ENCODE results near the gene QPCT. TPM values are rescaled to one million over a fixed set of nuclear protein-coding genes. Genes with fewer than 3 reads are reported as not detected.

QPCT gene
- total RNA-seq, 1 experiment from 2014 or later = not detected

DNA sequence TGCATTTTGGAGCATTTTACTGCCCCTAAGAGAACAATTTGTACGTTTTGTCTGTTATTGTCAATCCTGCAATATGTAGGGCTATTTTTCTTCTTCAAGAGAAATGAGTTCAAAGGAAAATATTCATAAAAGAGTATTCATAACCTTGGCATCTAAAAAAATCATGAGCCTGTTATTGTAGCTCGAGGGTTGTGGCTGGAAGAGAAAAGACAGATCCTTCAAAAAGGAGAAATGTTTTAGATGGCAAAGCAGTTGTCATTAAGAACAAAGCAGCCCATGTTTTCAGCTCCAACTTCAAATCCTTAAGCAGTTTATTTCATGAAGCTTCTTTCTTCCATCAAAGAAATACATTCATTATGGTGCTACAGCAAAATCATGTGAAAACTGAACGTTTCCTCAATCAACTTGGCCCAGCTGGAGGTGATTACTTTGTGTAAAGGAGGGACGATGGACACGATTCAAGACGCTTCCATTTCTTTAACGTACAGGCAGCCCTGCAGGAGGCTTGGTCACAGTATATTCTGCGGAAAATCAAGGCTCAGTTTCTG lies 31.4 kb downstream of the QPCT start:
- H3K36me3 Mint-ChIP-seq (ENCODE audit: insufficient read depth in 1 of 3, low read depth in 3 of 3) = no peaks in the 10 kb centered on the region
- no peak overlapping the region for H2BK15ac ChIP-seq (ENCODE audit: low read depth, low read length)
- H3K9me3 Mint-ChIP-seq = no peaks in the 10 kb centered on the region
- H3T11ph ChIP-seq (ENCODE audit: low read length) = no peak overlapping the region
- no peaks in the 10 kb centered on the region for H3K27me3 ChIP-seq (ENCODE audit: insufficient read depth, low read length)
- H2BK5ac ChIP-seq (ENCODE audit: insufficient read length, low read length) = no peak overlapping the region
- H3K23ac ChIP-seq (ENCODE audit: insufficient read length, low read depth, low read length) = no peak overlapping the region
- no peak overlapping the region for H3K27ac Mint-ChIP-seq
- no CpG with 5 or more reads among the region's 8 CpGs for whole genome bisulfite sequencing (ENCODE audit: extremely low coverage, insufficient read length, low lambda C conversion rate)
- no peak overlapping the region for H2AK5ac ChIP-seq (ENCODE audit: insufficient read length, low read length)
- H4K5ac ChIP-seq (ENCODE audit: insufficient read length, low read depth, low read length) = no peak overlapping the region
- no peaks in the 10 kb centered on the region for H3K4me1 ChIP-seq (ENCODE audit: insufficient read depth, low read length)
- no peak overlapping the region for H2BK12ac ChIP-seq (ENCODE audit: insufficient read length, low read depth, low read length)
- TF ChIP-seq, protein P1, sequence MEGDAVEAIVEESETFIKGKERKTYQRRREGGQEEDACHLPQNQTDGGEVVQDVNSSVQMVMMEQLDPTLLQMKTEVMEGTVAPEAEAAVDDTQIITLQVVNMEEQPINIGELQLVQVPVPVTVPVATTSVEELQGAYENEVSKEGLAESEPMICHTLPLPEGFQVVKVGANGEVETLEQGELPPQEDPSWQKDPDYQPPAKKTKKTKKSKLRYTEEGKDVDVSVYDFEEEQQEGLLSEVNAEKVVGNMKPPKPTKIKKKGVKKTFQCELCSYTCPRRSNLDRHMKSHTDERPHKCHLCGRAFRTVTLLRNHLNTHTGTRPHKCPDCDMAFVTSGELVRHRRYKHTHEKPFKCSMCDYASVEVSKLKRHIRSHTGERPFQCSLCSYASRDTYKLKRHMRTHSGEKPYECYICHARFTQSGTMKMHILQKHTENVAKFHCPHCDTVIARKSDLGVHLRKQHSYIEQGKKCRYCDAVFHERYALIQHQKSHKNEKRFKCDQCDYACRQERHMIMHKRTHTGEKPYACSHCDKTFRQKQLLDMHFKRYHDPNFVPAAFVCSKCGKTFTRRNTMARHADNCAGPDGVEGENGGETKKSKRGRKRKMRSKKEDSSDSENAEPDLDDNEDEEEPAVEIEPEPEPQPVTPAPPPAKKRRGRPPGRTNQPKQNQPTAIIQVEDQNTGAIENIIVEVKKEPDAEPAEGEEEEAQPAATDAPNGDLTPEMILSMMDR (conservative IDR thresholded peaks at IDR 0.05) = no peak
- no peak overlapping the region for H2BK120ac ChIP-seq (ENCODE audit: low read depth, low read length, poor library complexity, severe bottlenecking)
- H3K9me3 ChIP-seq (ENCODE audit: control insufficient read depth, low read depth, low read length) = no peaks in the 10 kb centered on the region
- no peak overlapping the region for H3K18ac ChIP-seq (ENCODE audit: insufficient read length, low read depth, low read length)
- H3K9ac ChIP-seq (ENCODE audit: extremely low read depth, insufficient read length, low read length) = no peak overlapping the region
- H2AFZ ChIP-seq (ENCODE audit: low read length) = no peak overlapping the region
- no peak overlapping the region for H4K91ac ChIP-seq (ENCODE audit: insufficient read length, low read depth, low read length)
- H3K4me2 ChIP-seq (ENCODE audit: insufficient read depth, insufficient read length, low read length) = no peak overlapping the region
- no peaks in the 10 kb centered on the region for H3K23me2 ChIP-seq (ENCODE audit: insufficient read length, low read depth, low read length, poor library complexity, severe bottlenecking)
- H3K79me2 ChIP-seq (ENCODE audit: insufficient read depth, low read length) = no peaks in the 10 kb centered on the region
- no peak overlapping the region for H3K14ac ChIP-seq (ENCODE audit: insufficient read depth, low read length)
- no peak overlapping the region for H3K4me3 Mint-ChIP-seq
- H2BK20ac ChIP-seq (ENCODE audit: low read depth, low read length, poor library complexity, severe bottlenecking) = no peak overlapping the region
- H3K4me1 Mint-ChIP-seq = no peaks in the 10 kb centered on the region
- H3K56ac ChIP-seq (ENCODE audit: insufficient read length, low read depth, low read length) = no peak overlapping the region
- DNase-seq = no peak
- no peak overlapping the region for H4K8ac ChIP-seq (replicated peaks; ENCODE audit: insufficient read length, low read depth, low read length)
- no peaks in the 10 kb centered on the region for H3K27me3 Mint-ChIP-seq (ENCODE audit: low read depth)
- H4K20me1 ChIP-seq (ENCODE audit: control insufficient read depth, insufficient read depth, insufficient read length) = no peaks in the 10 kb centered on the region
- H3K4ac ChIP-seq (ENCODE audit: low read depth, low read length) = no peak overlapping the region
- H3K79me1 ChIP-seq (ENCODE audit: insufficient read depth, low read depth, low read length, poor library complexity, severe bottlenecking) = no peaks in the 10 kb centered on the region
- H3K27ac ChIP-seq (ENCODE audit: insufficient read length, low read depth, low read length) = no peak overlapping the region

Data from H9 (cell line).